Small intestine (tissue), 16 donors: Measurements from ENCODE around the gene ST8SIA5. TPM values are rescaled to one million over a fixed set of nuclear protein-coding genes. Genes with fewer than 3 reads are reported as not detected.
"Not testable (repeated sequence)": the region's sequence is repeated elsewhere in the genome, so short reads cannot be mapped to it uniquely, and the experiment has no call there.

Experiments used
- DNase-seq, 2 donors: peaks; one replicate each; pipeline versions ENCODE4 v3.0.0 to v3.0.0-alpha.2; 2013
- FAIRE-seq: peaks from 2 replicates; lab custom pipeline; 2012; peaks lifted over from hg19 to GRCh38; lab: Jason Lieb, UNC
- H3K27ac ChIP-seq, 3 donors: one replicate each; pipeline ENCODE4 v1.5.1; 2013; ENCODE audit warnings: low read length in 2 of 3, mild to moderate bottlenecking in 2 of 3, control low read depth in 1 of 3, inconsistent platforms in 1 of 3, low read depth in 1 of 3, moderate library complexity in 1 of 3
- H3K27me3 ChIP-seq, 3 donors: one replicate each; pipeline ENCODE4 v1.6.1; 2013; ENCODE audit warnings: low read length in 3 of 3, inconsistent platforms in 1 of 3; ENCODE audit not compliant: control insufficient read depth in 3 of 3, insufficient read depth in 3 of 3
- H3K36me3 ChIP-seq, 3 donors: one replicate each; pipeline ENCODE4 v1.6.1; 2013; ENCODE audit warnings: low read length in 3 of 3, inconsistent platforms in 1 of 3, low read depth in 1 of 3, mild to moderate bottlenecking in 1 of 3, moderate library complexity in 1 of 3; ENCODE audit not compliant: control insufficient read depth in 3 of 3, insufficient read depth in 2 of 3
- H3K4me1 ChIP-seq, 3 donors: one replicate each; pipeline ENCODE4 v1.6.1; 2013; ENCODE audit warnings: low read length in 2 of 3, inconsistent platforms in 1 of 3, low read depth in 1 of 3, mild to moderate bottlenecking in 1 of 3, moderate library complexity in 1 of 3; ENCODE audit not compliant: control insufficient read depth in 3 of 3, insufficient read depth in 2 of 3
- H3K4me3 ChIP-seq, 3 donors: one replicate each; pipeline ENCODE4 v1.5.1; 2013; ENCODE audit warnings: low read length in 3 of 3, control low read depth in 1 of 3, inconsistent platforms in 1 of 3, low read depth in 1 of 3, mild to moderate bottlenecking in 1 of 3, moderate library complexity in 1 of 3
- H3K9me3 ChIP-seq, 2 donors: one replicate each; pipeline ENCODE4 v1.6.1; 2013; ENCODE audit warnings: low read depth in 1 of 2, low read length in 1 of 2; ENCODE audit not compliant: control insufficient read depth in 2 of 2, insufficient read depth in 1 of 2
- WGBS, 3 donors: extraction: QIAGEN DNeasy Blood & Tissue Kit; methylation state at CpG; one replicate each; pipeline ENCODE4 v1.1.7; 2013; 5-methylcytosine and 5-hydroxymethylcytosine counted together
- long read RNA-seq, 10 donors: transcript quantifications; one replicate each; lab custom pipeline, GENCODE V29; 2026
- polyA plus RNA-seq, 4 donors: library from polyadenylated mRNA; stranded (reverse) in 3 of 4; unstranded in 1 of 4; fragments of 200-250 nt in 3 of 4; fragments of 120-200 nt in 1 of 4; gene quantifications; one replicate each; pipeline versions ENCODE4 v1.2.1 to v1.2.3, GENCODE V29; 2013
- donor health status: healthy with polysubstance abuse.
- donor health status: control.
- donor health status: control.
- donor health status: Bipolar disorder and iron deficiency.
- donor health status: healthy.

ST8SIA5 gene, protein sequence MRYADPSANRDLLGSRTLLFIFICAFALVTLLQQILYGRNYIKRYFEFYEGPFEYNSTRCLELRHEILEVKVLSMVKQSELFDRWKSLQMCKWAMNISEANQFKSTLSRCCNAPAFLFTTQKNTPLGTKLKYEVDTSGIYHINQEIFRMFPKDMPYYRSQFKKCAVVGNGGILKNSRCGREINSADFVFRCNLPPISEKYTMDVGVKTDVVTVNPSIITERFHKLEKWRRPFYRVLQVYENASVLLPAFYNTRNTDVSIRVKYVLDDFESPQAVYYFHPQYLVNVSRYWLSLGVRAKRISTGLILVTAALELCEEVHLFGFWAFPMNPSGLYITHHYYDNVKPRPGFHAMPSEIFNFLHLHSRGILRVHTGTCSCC
- under 1 TPM in 3 of 4 donors, not detected in 1; 0.12 to 0.27 (median 0.24) TPM for polyA plus RNA-seq
- long read RNA-seq, donor 1 = 0 reads
- long read RNA-seq, donor 2 = 0 reads
- long read RNA-seq, donor 3 = 0 reads
- long read RNA-seq, donor 4 = 0 reads
- long read RNA-seq, donor 5 = 0 reads
- long read RNA-seq, donor 6 = 0 reads
- long read RNA-seq, donor 7 = 0 reads
- long read RNA-seq, donor 8, partial matches to known transcripts = 0 of 1 reads
- long read RNA-seq, donor 8, other reads (novel, unspliced or antisense) = 0 of 1 reads
- long read RNA-seq, donor 9 = 0 reads
- long read RNA-seq, donor 10 = 0 reads

DNA sequence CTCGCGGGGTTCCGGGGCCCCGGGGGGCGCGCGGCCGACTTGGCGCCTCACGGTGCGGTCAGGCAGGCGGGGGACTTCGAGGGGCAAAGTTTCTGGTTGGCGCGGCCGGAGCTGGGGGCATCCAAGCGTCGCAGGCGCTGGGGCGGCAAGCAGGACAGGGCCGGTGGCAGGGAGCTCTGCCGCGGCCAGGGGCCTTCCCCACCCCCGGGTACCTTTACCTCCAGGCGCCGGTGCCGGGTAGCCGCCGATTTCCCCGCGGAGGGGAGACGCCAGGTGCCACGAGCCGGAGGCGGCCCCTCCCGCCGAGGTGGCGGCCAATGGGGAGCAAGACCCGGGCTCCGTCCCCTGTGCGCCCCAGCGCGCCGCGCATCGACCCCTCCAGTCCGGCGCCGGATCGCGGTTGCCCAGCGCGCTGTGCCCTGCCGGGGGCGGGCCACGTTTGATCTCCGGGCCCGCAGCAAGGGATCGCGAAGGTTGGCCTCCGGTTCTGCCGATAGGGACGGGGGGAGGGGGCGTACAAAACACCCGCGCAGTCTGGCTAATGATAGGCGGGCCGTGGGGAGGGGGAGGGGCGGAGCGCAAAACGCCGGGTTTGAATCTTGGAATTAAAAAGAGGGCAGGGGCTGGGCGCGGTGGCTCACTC lies at the start of gene ST8SIA5:
TSS of gene ST8SIA5 (minus strand) at position 495 of the 643 bp plus-strand sequence. CDS start 545 bp downstream, outside the sequence.
- H3K27me3 ChIP-seq = peaks cover 9 to 56% (median 10%) of the 10 kb centered on the region in 3 donors
- FAIRE-seq (no peak), DNase-seq (no peak)
- no peak within 1 kb of the TSS for H3K27ac ChIP-seq
- no peaks in the 10 kb centered on the region for H3K4me1 ChIP-seq
- H3K4me3 ChIP-seq = no peak within 1 kb of the TSS
- no peaks in the 10 kb centered on the region for H3K36me3 ChIP-seq
- WGBS, 3 donors = 1 to 9% (median 8%) methylated on average over 41 to 74 of the region's 74 CpGs
- no peaks in the 10 kb centered on the region for H3K9me3 ChIP-seq

DNA sequence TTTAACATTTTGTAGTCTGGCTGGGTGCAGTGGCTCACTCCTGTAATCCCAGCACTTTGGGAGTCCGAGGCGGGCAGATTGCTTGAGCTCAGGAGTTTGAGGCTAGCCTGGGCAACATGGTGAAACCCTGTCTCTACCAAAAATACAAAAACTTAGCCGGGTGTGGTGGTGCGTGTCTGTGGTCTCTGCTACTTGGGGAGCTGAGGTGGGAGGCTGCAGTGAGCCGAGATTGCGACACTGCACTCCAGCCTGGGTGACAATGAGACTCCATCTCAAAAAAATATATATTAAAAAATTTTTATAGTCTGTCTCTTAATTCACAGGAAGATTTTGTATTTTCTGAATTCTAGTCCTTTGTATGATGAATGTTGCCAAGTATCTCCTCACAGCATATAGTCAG lies 39.1 kb upstream of the ST8SIA5 start:
- not testable (repeated sequence) for H3K27ac ChIP-seq, H3K36me3 ChIP-seq, H3K4me1 ChIP-seq, FAIRE-seq, H3K9me3 ChIP-seq, H3K27me3 ChIP-seq, DNase-seq, H3K4me3 ChIP-seq
- WGBS, 3 donors = 91 to 96% (median 92%) methylated on average over 6 of the region's 6 CpGs

DNA sequence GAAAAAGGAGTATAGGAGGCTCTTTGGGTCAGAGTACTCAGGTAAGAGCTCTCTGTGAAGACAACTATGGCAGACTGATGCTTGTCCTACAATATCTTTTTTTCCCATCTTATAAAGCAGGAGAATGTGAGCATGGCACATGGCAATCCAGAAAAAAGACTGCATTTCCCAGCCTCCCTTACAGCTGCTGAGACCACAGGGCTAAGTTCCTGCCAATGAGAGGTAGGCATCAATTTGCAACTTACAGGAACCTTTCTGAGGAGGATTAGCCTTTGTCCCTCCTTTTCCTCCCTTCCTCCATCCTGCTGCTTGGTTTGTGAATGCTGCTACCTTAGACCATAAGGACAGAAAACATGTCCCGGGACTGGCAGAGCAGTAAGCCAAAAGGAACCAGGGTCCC lies 37.8 kb upstream of the ST8SIA5 start:
- Histone ChIP-seq H3K36me3 (no peaks in the 10 kb centered on the region), H3K27me3 (no peaks in the 10 kb centered on the region), H3K4me1 (no peaks in the 10 kb centered on the region), H3K4me3 (no peak overlapping the region), H3K9me3 (no peaks in the 10 kb centered on the region), H3K27ac (no peak overlapping the region)
- DNase-seq = no peak
- FAIRE-seq = no peak
- WGBS, 3 donors = 63 to 80% (median 74%) methylated on average over 1 of the region's 1 CpG

DNA sequence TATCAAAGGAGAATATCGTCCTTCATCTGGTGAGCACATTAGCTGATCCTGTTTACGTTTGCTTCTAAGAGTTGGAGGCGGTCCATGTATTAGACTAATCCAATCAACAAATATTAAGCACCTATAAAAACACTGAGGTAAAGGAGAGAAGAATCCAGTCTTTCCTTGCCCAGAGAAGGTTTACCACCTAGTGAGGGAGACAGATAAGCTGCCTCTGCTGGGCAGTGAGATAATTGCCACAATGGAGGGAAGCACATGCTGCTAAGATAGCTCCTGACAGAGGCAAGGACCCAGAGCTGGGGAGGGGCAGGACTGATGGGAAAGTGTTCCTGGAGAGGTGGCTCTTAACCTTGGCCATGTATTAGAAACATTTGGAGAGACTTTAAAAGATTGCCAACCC lies 36.7 kb upstream of the ST8SIA5 start:
- Histone ChIP-seq H3K9me3 (no peaks in the 10 kb centered on the region), H3K4me1 (no peaks in the 10 kb centered on the region)
- WGBS, 3 donors = 69 to 76% (median 71%) methylated on average over 3 of the region's 3 CpGs

DNA sequence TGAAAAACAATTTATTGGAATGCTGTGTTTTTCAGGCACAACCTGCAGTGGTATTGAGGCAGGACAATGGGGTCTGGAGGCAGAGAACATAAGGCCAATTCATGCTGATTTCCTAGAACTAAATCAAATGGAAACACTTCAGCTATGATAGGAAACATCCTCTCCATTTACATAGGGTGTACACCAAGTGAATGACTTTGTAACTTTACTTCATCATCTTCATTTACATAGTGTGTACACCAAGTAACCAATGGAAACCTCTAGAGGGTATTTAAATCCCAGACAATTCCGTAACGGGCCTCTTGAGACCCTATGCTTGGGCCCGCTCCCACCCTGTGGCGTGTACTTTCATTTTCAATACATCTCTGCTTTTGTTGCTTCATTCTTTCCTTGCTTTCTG lies 32.2 kb upstream of the ST8SIA5 start:
- Histone ChIP-seq H3K4me3 (no peak overlapping the region), H3K9me3 (peaks cover 0 to 6% of the 10 kb centered on the region in 2 donors), H3K36me3 (no peaks in the 10 kb centered on the region), H3K4me1 (no peaks in the 10 kb centered on the region), H3K27me3 (no peaks in the 10 kb centered on the region), H3K27ac (no peak overlapping the region)
- 87 to 90% (median 88%) methylated on average over 4 of the region's 4 CpGs for WGBS, 3 donors
- FAIRE-seq = no peak
- no peak for DNase-seq

More for the DNA sequence above, 36.7 kb upstream of the ST8SIA5 start:
- Histone ChIP-seq H3K36me3 (no peaks in the 10 kb centered on the region), H3K27me3 (no peaks in the 10 kb centered on the region), H3K4me3 (no peak overlapping the region), H3K27ac (no peak overlapping the region)
- DNase-seq (no peak), FAIRE-seq (no peak)

DNA sequence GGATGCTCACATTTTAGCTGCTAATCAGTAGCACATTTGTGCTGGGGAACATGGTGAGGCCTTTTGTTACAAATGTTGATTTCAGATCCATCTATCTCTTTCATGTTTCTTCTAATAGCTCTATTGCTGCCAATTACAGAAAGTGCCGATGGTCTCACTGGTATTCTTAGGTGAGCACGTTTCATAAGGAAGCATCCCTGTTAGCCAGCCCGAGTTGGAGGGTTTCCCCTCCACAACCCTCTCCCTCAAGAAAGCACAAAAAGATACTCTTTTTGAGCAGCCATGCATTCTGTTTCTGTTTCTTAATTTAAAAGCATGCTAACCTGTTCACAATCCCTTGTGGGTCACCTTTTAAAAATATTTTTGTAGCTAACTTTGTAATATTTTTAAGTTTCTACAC lies 30.8 kb upstream of the ST8SIA5 start:
- 67 to 78% (median 71%) methylated on average over 3 of the region's 3 CpGs for WGBS, 3 donors
- Histone ChIP-seq H3K9me3 (peaks cover 0 to 6% of the 10 kb centered on the region in 2 donors), H3K36me3 (no peaks in the 10 kb centered on the region), H3K27me3 (no peaks in the 10 kb centered on the region), H3K4me3 (no peak overlapping the region), H3K4me1 (no peaks in the 10 kb centered on the region), H3K27ac (no peak overlapping the region)
- FAIRE-seq = no peak
- no peak for DNase-seq

DNA sequence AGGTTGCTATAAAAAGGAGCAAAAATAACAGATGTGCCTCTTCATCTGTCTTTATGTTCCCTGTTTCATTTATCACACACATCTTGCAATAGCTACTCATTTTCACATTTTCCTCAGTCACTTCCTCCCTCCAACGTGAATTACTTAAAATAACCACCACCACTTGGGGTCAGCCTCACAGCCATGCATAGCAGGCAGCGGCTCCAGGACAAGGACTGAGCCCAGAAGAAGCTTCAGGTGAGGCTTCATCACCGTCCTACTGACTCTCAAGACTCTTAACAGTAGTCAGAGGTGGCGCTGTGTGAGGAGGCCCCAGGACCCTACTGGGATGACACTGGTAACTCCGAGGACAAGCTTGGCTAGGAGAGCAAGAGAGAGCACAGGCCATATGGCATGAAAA lies 15.5 kb upstream of the ST8SIA5 start:
- Histone ChIP-seq H3K4me3 (no peak overlapping the region), H3K27me3 (peaks cover 0 to 4% (median 0%) of the 10 kb centered on the region in 3 donors), H3K9me3 (no peaks in the 10 kb centered on the region), H3K4me1 (no peaks in the 10 kb centered on the region), H3K36me3 (no peaks in the 10 kb centered on the region), H3K27ac (no peak overlapping the region)
- DNase-seq (no peak), FAIRE-seq (no peak)
- WGBS, 3 donors = 54 to 56% (median 54%) methylated on average over 5 of the region's 5 CpGs

DNA sequence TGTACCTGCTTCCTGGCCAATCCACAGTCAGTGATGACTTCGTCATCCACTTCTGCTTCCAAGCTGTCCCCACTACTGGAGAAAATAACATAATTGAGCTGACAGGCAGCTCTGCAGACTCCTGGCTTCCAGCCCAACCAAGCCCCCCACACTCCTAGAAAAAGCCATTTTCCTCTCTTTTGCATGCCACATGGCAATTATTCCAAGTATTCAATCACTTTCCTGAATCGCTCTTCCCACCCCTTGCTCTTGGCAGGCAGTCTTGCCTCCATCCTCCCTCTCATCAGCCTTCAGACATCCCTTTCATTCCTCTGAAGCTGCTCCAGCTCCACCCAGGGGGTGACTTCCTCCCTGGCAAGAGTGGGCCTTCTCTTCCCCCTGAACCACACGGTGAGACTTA lies 14.3 kb upstream of the ST8SIA5 start:
- Histone ChIP-seq H3K4me3 (no peak overlapping the region), H3K36me3 (no peaks in the 10 kb centered on the region), H3K27me3 (peaks cover 0 to 4% (median 0%) of the 10 kb centered on the region in 3 donors), H3K4me1 (no peaks in the 10 kb centered on the region), H3K27ac (no peak overlapping the region), H3K9me3 (no peaks in the 10 kb centered on the region)
- 50 to 72% (median 64%) methylated on average over 3 of the region's 3 CpGs for WGBS, 3 donors
- DNase-seq (no peak), FAIRE-seq (no peak)
